Measurements from ENCODE around the gene NCR2. TPM values are rescaled to one million over a fixed set of nuclear protein-coding genes. Genes with fewer than 3 reads are reported as not detected.

Gene NCR2
- polyA plus RNA-seq, 1 donor: not detected

- DNase-seq: no peak
Observed at GRCh38 chr6:41359617-41360313, 24.4 kb downstream of the NCR2 start.

DNA sequence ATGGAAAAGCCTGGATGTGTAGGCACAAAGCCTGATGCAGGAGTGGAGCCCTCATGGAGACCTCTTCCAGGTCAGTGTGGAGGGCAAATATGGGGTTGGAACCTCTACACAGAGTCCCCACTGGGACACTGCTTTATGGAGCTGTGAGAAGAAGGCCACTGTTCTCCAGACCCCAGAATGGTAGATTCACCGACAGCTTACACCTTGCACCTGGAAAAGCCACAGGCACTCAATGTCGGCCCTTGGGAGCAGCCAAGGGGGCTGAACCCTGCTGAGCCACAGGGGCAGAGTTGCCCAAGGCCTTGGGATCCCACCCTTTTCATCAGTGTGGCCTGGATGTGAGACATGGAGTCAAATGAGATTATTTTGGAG, 24.9 kb downstream of the NCR2 start:
- DNase-seq: no peak

- no peak for DNase-seq
Observed at GRCh38 chr6:41366150-41366549, 30.7 kb downstream of the NCR2 start.

- no peak for DNase-seq
Observed at GRCh38 chr6:41367061-41367460, 31.7 kb downstream of the NCR2 start.

- DNase-seq: peak; percentile 77
Observed at GRCh38 chr6:41367700-41368099, 32.3 kb downstream of the NCR2 start.

DNA sequence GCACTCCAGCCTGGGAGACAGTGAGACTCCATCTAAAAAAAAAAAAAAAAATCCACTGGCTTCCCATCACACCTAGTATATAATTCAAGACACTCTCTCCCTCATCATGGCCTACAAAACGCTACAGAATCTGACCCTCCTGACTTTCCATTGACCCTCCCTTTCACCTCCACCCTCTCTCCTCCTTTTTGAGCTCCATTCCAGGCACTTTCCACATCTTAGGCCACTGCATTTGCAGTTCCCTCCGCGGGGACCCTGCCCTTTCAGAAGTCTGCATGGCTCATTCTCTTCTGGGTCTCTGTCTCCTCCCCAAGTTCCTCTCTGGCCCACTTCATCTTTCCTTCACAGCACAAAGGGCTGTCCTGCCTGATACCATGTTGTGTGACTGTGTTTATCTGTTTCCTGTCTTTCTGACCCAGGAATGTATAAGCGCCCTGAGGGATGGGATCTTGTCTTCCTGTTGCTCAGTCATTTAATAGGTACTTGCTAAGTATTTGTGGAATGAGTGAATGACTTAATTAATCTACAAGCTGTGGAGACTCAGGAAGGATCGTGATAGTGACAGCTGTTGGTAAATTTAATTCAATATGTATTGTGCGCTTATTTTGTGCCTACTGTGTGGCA, 35.2 kb downstream of the NCR2 start:
- no peak for DNase-seq

DNA sequence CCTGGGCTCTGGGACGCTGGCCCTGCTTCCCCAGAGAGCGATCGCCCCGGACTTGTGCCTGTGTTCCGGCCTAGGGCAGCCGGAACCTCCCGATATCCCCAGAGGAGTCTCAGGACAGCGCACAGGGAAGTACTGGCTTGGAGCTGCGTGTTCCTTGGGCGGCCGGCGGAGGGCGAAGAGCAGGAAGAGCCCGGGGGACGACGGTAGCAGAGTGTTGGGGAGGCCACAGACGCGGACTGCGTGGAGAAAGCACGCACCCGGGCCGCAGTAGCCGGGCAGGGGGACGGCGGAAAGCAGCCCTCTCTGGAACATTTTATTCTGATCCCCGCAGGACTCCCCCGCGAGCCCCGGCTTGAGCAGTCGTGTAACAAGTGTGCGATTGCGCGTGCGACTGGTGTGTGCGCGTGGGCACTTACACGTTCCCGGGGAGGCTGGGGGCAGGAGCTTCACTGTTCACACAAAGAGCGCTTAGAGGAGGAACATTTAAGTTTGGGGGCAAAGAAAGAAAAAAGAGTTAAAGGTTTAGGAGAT, 36.1 kb downstream of the NCR2 start:
- peak; percentile 57 for DNase-seq

GRCh38 chr6:41371992-41372831, 36.8 kb downstream of the NCR2 start:
- peak; percentile 27 for DNase-seq

GRCh38 chr6:41372832-41373626, 37.6 kb downstream of the NCR2 start:
- peak; percentile 20 for DNase-seq

DNA sequence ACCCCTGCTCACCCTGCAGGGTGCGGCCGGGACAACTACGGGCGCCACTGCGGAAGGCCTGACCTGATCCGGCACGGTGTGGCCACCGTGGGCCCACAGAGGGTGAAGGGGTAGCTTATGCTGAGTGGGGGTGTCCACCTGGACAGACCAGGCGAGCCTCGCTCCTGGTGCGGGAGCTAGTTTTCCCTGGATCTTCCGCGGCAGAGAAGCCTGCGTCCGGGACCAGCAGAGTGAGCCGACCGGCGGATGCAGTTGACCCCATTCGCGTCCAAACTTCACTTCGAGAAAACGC, 38.2 kb downstream of the NCR2 start:
- DNase-seq: peak; percentile 11

- DNase-seq: peak; percentile 12
Observed at GRCh38 chr6:41373919-41374617, 38.7 kb downstream of the NCR2 start.

DNA sequence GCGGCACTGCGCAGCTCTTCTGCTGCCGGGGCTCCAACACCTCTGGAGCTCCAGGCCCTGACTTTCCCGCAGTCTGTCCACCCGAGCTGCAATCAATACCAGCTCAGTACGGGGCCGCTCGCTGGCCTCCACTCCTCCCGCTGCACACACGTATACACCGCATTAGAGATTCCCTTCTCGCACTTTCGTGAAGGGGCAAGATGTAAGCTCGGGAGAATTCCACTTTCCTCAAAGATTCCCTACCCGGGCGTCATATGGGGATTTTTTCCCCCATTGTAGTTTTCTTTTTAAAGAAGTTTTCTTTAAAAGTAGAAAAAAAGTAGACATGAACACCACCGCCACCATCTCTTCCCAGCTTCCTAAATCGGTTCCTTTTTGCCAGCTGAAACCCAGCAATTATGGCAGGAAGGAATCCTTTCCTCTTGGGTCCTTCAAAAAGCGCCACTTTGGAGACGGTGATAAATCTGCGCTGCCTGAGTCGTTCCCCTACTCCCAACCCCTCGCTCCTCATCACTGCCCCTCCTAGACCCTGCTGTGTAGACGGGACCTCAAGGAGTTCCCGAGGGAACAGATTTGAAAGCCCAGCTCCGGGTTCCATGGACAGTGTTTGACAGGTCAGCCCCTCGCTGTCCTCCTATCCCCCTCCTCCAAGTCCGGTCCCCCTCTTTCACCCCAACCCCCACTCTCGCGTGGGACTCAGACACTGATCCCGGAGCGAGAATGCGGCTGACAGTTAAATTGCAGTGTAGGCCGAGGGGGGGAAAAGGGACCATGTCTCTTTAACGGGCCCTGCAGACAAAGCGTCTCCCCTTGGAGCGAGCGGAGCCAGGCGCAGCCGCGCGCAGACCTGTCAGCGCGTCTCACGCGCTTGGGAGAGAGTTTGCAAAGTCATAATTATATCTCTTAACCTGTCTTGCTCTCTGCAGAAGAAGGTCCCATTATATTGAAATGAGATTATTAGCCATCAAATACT, 39.5 kb downstream of the NCR2 start:
- DNase-seq: peak; percentile 22

DNA sequence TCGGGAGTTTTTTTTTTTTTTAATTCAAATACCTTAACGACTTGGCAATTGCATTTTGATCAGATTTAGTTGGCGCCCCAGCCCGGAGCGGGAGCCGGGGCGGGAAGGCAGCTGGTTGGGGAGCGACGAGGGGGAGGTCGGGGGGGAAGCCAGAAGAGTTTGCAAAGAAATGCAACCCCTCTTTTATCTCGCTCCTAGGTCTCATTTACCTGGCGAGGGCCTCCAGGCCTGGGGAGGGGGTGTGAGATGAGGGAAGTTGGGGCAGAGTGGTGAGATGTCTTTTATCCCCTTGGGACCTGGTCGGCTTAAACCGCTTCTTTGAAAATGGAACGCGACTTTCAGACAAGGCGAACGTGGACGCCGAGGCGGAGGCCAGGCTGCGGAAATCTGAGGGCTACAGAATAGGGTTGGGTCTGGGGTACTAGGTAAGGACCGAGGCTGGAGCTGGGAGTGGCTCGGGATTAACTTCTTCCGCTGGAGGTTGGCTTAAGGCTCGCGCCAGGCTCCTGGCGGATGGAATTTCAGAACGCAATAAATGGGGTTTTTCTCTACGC, 40.3 kb downstream of the NCR2 start:
- DNase-seq: no peak

DNA sequence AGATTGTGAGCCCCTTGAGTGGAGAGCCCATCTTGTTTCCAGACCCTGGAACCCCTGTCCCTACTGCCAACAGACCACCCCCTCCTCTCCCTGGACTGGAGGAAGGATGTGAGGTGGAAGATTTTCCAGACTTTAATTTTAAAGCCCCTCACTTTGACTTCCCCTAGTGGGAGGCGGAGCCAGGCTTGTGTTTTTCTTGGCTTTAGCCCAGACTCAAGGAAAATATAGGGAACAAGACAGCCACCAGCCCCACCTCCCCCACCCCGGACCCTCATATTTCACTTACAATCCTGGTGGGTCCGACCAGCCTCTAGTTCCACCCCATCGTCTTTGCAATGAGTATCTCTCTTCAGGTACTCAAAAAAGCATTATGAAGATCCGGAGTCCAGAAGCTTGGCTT, 40.8 kb downstream of the NCR2 start:
- peak; percentile 8 for DNase-seq

GRCh38 chr6:41377071-41377470, 41.7 kb downstream of the NCR2 start:
- DNase-seq: no peak

DNA sequence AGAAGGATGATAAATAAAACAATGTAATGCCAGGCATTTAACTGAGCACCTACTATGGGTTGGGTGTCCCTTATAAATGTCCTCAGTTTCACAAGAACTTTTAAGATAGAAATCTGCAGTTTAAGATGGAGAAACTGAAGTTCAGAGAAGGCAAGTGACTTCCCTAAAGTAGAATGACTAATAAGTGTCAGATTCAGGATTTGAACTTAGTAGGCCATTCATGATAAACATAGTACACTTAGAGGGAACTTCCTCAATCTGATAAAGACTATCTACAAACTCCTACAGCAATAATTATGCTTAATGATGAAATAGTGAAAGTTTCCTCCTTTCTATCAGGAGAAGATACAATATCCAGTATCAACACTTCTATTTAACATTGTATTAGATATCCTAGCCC, 43.9 kb downstream of the NCR2 start:
- no peak for DNase-seq

DNA sequence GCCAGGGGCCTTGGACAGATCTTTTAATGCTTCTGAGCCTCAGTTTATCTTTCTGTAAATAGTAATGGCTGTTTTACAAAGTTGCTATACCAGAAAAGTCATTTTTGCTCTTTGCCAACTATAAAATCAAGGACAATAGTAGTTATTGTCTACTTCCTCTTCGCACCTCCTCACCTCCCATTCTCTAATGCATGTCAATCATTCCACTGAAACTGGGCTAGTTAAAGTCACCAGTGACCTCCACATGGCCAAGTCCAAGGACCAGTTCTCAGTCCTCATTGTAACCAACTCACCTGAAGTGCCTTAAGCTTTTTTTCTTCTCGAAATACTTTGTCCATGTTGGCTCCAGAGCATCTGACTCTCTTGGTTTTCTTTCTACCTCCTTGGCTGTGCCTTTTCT, 51.2 kb downstream of the NCR2 start:
- no peak for DNase-seq

DNA sequence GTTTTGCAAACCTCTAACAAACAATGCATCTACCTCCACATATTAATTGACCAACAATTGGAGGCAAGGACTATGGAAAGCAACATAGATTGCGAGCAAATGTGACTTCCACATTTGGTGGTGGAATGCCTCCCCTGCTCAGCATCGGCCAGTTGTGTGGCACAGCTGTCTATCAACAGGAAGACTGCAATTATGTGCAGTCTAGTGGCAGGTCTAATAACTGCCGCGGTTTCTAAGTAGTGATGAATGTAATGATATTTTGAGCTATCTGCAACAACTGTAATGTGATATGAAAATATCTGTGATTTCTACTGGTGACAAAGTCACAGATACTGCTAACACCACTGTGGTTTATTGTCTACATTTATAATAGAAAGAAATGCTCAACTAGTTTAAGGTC, 56.8 kb downstream of the NCR2 start:
- DNase-seq: no peak

DNA sequence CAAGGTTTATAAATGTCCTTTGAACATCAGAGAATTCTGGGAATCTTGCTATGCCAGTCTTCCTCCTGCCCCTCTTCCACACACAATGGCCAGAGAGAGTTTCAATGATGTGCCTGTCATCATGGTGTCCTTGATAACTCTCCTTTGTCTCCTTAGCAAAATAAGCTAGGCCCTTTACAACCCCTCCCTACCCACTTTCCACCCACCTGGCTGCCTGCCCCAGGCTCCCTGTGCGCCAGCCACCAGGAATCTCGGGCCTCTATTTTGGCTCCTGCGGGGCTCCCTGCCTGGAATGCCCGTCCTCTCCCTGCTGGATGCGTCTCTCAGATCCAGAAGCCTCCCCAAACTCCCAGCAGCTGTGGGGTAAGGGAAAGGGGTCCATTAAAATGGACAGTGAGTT, 60.9 kb downstream of the NCR2 start:
- no peak for DNase-seq

DNA sequence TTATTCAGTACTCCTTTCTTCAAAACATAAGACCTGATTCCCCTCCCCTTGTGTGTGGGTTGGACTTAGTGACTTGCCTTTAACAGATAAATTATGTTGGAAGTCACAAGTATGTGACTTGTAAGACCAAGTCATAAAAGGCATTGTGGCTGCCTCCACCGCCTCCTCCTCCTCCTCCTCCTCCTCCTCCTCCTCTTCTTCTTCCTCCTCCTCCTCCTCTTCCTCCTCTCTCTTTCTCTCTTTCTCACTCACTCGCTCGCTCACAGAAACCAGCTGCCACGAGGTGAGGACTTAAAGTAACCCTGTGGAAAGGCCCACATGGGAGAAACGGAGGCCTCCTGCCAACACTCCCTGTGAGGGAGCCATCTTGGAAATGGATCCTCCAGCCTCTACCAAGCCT, 64.0 kb downstream of the NCR2 start:
- no peak for DNase-seq
